Panc1 (cell line): ENCODE measurements around the gene DECR2. TPM values are rescaled to one million over a fixed set of nuclear protein-coding genes. Genes with fewer than 3 reads are reported as not detected.

Source experiments
- ATAC-seq: fragments of 200-7000 bp; cut with Tn5 transposase; 2 replicates; pipeline ENCODE4 v1.9.1; 2020; ENCODE audit warnings: mild to moderate bottlenecking, moderate library complexity
- BruUV-seq: library from RNA; stranded (reverse); fragments of 400-500 nt; replicated peaks from 2 replicates; lab custom pipeline; 2021; lab: Mats Ljungman, UMichigan
- CTCF ChIA-PET: fragments of 300-600 bp; sonication (Branson Sonifier 250); formaldehyde crosslinking; loops from one replicate; lab custom pipeline; 2022; ENCODE audit warnings: antibody characterized with exemption; lab: Charles Lee
- POLR2A ChIA-PET: fragments of 300-600 bp; sonication (Branson Sonifier 250); formaldehyde crosslinking; loops from one replicate; lab custom pipeline; 2022; ENCODE audit warnings: antibody characterized with exemption; lab: Charles Lee
- DNase-seq: peaks from one replicate; pipeline ENCODE4 v3.0.0-alpha.2; 2010; ENCODE audit warnings: low read depth, low spot score
- H3K27ac ChIP-seq: 2 replicates; pipeline ENCODE4 v1.5.1; 2011; ENCODE audit warnings: mild to moderate bottlenecking, low read length, inconsistent platforms
- H3K27me3 ChIP-seq: fragments of 200-500 bp; sonication (Bioruptor generic); 2 replicates; pipeline ENCODE4 v1.6.0; 2014; ENCODE audit warnings: low read length, inconsistent platforms; ENCODE audit not compliant: control insufficient read depth, insufficient read depth
- H3K36me3 ChIP-seq: fragments of 200-500 bp; sonication (Bioruptor generic); 2 replicates; pipeline ENCODE4 v1.5.1; 2014; ENCODE audit warnings: inconsistent platforms, mild to moderate bottlenecking, low read length, moderate library complexity; ENCODE audit not compliant: control insufficient read depth, insufficient read depth
- H3K4me1 ChIP-seq: 2 replicates; pipeline ENCODE4 v1.5.1; 2011; ENCODE audit warnings: inconsistent platforms, mild to moderate bottlenecking, low read length, moderate library complexity; ENCODE audit not compliant: control insufficient read depth, insufficient read depth
- H3K4me3 ChIP-seq, 2 experiments: 2 replicates each; pipeline ENCODE4 v1.5.1; 2011 to 2012; ENCODE audit warnings: low read depth in 2 of 2, low read length in 2 of 2, mild to moderate bottlenecking in 2 of 2, inconsistent platforms in 1 of 2, moderate library complexity in 1 of 2
- H3K9me3 ChIP-seq: fragments of 200-500 bp; sonication (Bioruptor generic); 2 replicates; pipeline ENCODE4 v1.5.1; 2014; ENCODE audit warnings: low read depth, mild to moderate bottlenecking, inconsistent platforms, low read length, moderate library complexity; ENCODE audit not compliant: control insufficient read depth, insufficient read depth
- POLR2AphosphoS5 ChIP-seq: IDR thresholded peaks from 2 replicates; pipeline ENCODE4 v1.6.1; 2012; ENCODE audit warnings: mild to moderate bottlenecking, low read depth, low read length, moderate library complexity
- SIN3A ChIP-seq: IDR thresholded peaks from 2 replicates; pipeline ENCODE4 v1.6.1; 2012; ENCODE audit warnings: low read depth, mild to moderate bottlenecking, low read length, moderate library complexity, borderline replicate concordance; ENCODE audit not compliant: insufficient read depth
- TCF7L2 ChIP-seq: IDR thresholded peaks from 2 replicates; pipeline ENCODE4 v1.6.1; 2011; ENCODE audit warnings: mild to moderate bottlenecking, low read depth, low read length, inconsistent platforms
- in situ Hi-C: cut with HindIII; loops from 2 replicates; pipeline ENCODE4 v1.10.0; 2016; ENCODE audit warnings: low sequenced_read_pairs, low pct_unique_long_range_greater_than_20kb
- intact Hi-C: fragments of 100-400 bp; cut with micrococcal nuclease; formaldehyde crosslinking; loops from one replicate; pipeline ENCODE4 v1.10.0; 2022; ENCODE audit not compliant: unreplicated experiment
- total RNA-seq: library from RNA; stranded (reverse); gene quantifications from one replicate; pipeline ENCODE4 v1.2.1, GENCODE V29; 2021; ENCODE audit not compliant: unreplicated experiment
- TF ChIP-seq, protein P1 (sequence below), 2 experiments: IDR thresholded peaks; 2 replicates each; pipeline ENCODE4 v1.6.1; 2011 to 2012; ENCODE audit warnings: low read depth in 2 of 2, control low read depth in 1 of 2, low read length in 1 of 2, mild to moderate bottlenecking in 1 of 2, moderate library complexity in 1 of 2; ENCODE audit not compliant: insufficient read depth in 1 of 2
- TF ChIP-seq, protein P2 (sequence below): fragments of 450-650 bp; IDR thresholded peaks from 2 replicates; pipeline ENCODE4 v1.5.1; 2017; ENCODE audit warnings: mild to moderate bottlenecking

DECR2 gene
- total RNA-seq, 1 experiment from 2014 or later = 92.7 TPM

DNA sequence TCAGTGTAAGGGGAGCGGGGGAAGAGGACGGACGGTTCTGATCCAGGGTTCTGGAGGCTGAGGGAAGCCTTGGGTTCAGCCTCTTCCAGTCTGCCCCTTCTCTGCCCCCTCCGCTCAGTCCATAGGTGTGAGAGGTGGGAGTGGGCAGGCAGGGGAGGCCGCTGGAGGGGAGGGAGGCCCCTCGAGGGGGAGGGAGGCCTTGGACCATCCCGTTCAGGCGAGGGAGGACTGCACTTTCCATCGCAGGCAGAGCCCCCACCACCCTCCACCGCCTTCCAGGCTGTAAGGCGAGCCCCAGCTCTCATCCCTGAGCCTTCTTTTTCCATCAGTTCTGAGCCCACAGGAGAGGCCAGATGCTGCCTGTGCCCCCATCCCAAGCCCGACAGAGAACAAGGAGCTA lies 44.9 kb upstream of the DECR2 start:
- ChIA-PET POLR2A (no interaction called here), CTCF (no interaction called here)
- Histone ChIP-seq H3K4me1 (peaks cover 5% of the 10 kb centered on the region; the same call in 1 of the 2 replicates), H3K36me3 (no peaks in the 10 kb centered on the region), H3K9me3 (no peaks in the 10 kb centered on the region), H3K27ac (no peak overlapping the region), H3K4me3 (no peak overlapping the region), H3K27me3 (no peaks in the 10 kb centered on the region)
- in situ Hi-C loops (no loop called here), intact Hi-C loops (no loop called here)
- DNase-seq (no peak), ATAC-seq (no peak)
- TF ChIP-seq, protein P1, sequence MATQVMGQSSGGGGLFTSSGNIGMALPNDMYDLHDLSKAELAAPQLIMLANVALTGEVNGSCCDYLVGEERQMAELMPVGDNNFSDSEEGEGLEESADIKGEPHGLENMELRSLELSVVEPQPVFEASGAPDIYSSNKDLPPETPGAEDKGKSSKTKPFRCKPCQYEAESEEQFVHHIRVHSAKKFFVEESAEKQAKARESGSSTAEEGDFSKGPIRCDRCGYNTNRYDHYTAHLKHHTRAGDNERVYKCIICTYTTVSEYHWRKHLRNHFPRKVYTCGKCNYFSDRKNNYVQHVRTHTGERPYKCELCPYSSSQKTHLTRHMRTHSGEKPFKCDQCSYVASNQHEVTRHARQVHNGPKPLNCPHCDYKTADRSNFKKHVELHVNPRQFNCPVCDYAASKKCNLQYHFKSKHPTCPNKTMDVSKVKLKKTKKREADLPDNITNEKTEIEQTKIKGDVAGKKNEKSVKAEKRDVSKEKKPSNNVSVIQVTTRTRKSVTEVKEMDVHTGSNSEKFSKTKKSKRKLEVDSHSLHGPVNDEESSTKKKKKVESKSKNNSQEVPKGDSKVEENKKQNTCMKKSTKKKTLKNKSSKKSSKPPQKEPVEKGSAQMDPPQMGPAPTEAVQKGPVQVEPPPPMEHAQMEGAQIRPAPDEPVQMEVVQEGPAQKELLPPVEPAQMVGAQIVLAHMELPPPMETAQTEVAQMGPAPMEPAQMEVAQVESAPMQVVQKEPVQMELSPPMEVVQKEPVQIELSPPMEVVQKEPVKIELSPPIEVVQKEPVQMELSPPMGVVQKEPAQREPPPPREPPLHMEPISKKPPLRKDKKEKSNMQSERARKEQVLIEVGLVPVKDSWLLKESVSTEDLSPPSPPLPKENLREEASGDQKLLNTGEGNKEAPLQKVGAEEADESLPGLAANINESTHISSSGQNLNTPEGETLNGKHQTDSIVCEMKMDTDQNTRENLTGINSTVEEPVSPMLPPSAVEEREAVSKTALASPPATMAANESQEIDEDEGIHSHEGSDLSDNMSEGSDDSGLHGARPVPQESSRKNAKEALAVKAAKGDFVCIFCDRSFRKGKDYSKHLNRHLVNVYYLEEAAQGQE (IDR thresholded peaks at IDR 0.05; ENCODE audit: insufficient read depth in 1 of 2, low read depth in 2 of 2, low read length in 1 of 2) = no peak
- TF ChIP-seq POLR2AphosphoS5 = no peak
- no peak for TF ChIP-seq TCF7L2
- no peak for TF ChIP-seq SIN3A
- TF ChIP-seq, protein P2, sequence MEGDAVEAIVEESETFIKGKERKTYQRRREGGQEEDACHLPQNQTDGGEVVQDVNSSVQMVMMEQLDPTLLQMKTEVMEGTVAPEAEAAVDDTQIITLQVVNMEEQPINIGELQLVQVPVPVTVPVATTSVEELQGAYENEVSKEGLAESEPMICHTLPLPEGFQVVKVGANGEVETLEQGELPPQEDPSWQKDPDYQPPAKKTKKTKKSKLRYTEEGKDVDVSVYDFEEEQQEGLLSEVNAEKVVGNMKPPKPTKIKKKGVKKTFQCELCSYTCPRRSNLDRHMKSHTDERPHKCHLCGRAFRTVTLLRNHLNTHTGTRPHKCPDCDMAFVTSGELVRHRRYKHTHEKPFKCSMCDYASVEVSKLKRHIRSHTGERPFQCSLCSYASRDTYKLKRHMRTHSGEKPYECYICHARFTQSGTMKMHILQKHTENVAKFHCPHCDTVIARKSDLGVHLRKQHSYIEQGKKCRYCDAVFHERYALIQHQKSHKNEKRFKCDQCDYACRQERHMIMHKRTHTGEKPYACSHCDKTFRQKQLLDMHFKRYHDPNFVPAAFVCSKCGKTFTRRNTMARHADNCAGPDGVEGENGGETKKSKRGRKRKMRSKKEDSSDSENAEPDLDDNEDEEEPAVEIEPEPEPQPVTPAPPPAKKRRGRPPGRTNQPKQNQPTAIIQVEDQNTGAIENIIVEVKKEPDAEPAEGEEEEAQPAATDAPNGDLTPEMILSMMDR = no peak
- no TSS peak for BruUV-seq

DNA sequence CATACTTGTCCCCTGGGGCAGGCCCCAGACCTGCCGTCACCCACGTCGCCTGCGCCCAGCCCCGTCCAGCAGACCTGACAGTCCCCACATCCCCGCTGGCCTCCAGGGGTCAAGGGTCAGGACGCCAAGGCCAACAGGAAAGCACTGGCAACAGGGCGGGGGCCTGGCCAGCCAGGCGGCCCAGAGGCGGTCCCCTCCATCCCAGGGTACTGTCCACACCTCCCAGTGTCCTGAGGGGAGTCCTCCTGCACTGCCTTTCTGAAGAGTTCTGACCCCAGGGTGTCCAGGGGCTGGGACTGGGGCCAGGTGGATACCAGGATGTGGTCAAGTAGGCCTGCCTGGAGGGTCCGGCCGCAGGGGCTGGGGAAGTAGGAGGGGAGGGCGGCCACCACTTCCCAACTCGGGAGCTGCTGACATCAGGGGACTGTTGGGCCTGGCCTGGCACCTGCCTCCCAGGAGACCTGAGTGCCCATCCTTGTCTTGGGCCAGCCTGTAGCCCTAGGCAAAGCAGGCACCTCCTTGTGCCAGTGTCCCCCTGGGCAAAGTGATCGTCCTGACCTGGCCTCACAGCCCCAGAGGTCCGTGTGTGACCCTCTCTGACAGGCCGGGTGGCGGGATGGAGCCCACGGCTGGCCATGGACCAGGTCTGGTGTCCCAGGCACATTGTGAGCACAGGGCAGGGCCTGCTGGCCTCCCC lies 42.5 kb upstream of the DECR2 start:
- no peak overlapping the region for H3K4me3 ChIP-seq
- DNase-seq = no peak
- H3K4me1 ChIP-seq = peaks cover 6% of the 10 kb centered on the region
- intact Hi-C loops = no loop called here
- in situ Hi-C loops = no loop called here
- H3K36me3 ChIP-seq = no peaks in the 10 kb centered on the region
- H3K27me3 ChIP-seq = no peaks in the 10 kb centered on the region
- H3K9me3 ChIP-seq = no peaks in the 10 kb centered on the region
- TF ChIP-seq TCF7L2 (no peak), POLR2AphosphoS5 (no peak), SIN3A (no peak)
- TF ChIP-seq, protein P1 (IDR thresholded peaks at IDR 0.05; ENCODE audit: insufficient read depth in 1 of 2, low read depth in 2 of 2, low read length in 1 of 2) = no peak
- TF ChIP-seq, protein P2 = no peak
- BruUV-seq = no TSS peak
- ChIA-PET POLR2A (no interaction called here), CTCF (no interaction called here)
- no peak for ATAC-seq
- no peak overlapping the region for H3K27ac ChIP-seq
